ENCODE measurements around the gene GET4. TPM values are rescaled to one million over a fixed set of nuclear protein-coding genes. Genes with fewer than 3 reads are reported as not detected.
"Not testable (repeated sequence)": the region's sequence is repeated elsewhere in the genome, so short reads cannot be mapped to it uniquely, and the experiment has no call there.

The GET4 gene
- total RNA-seq, 1 experiment from 2014 or later: 36.1 TPM

DNA sequence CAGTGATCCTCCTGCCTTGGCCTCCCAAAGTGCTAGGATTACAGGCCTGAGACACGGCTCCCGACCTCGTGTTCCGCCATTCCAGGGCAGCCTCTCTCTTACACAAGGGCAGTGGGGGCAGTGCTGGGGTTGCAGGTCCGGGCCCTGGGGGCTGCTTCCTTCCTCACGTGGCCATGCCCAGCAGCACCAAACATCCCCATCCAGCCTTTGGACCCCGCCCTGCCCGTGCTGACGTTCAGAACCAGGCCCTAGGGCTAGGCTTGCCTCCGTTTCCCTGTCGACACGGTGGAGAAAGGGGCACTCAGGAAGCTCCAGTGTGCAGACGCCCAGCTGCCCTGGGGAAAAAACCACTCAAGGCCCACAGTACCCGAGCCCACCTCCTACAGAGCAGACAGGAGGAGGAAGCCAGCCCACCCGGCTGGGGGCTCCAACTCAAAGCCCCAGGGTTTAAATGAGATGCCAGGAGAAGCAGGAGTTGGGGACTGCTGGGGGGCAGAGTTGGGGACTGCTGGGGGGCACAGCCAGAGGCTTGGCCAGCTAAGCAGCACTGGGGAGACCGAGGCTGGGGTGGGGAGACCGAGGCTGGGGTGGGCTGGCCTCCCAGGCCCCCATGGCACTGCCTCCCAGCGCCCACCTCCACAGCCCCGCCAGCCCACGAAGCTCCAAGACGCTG is 42.2 kb downstream of the GET4 start:
- H3K36me3 ChIP-seq: no peaks in the 10 kb centered on the region
- peak in 1 of 2 experiments; percentile 30 for DNase-seq (ENCODE audit: low read depth in 1 of 2, low spot score in 2 of 2)

DNA sequence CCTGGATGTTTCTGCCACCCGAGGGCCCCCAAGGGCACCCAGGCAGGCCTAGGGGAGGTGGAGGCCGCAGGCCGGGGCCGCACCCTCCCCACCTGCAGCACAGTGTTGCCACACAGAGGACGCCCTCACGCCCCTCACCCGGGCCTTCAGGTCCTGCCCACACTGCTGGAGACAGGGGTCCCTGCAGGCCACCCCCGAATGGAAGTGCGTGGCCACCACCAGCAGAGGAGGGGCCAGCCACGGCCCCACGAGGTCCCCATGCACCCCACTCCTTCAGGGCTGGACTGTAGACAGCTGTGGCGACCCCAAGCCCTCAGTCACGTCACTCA is 42.7 kb downstream of the GET4 start:
- DNase-seq (ENCODE audit: low read depth in 1 of 2, low spot score in 2 of 2): peak in 1 of 2 experiments; percentile 30
- Histone ChIP-seq H3K4me1 (replicated peaks) (peaks cover 16% of the 10 kb centered on the region), H3K36me3 (no peaks in the 10 kb centered on the region), H3K27ac (no peak overlapping the region), H3K9me3 (replicated peaks) (no peaks in the 10 kb centered on the region), H3K4me3 (no peak overlapping the region), H3K27me3 (replicated peaks) (0 out of 2 replicates have a peak, but pooled peaks cover 3% of the 10 kb centered on the region)

More for the DNA sequence above, 42.2 kb downstream of the GET4 start:
- Histone ChIP-seq H3K27me3 (replicated peaks) (0 out of 2 replicates have a peak, but pooled peaks cover 3% of the 10 kb centered on the region), H3K27ac (no peak overlapping the region), H3K4me3 (no peak overlapping the region), H3K4me1 (replicated peaks) (peaks cover 20% of the 10 kb centered on the region), H3K9me3 (replicated peaks) (no peaks in the 10 kb centered on the region)

DNA sequence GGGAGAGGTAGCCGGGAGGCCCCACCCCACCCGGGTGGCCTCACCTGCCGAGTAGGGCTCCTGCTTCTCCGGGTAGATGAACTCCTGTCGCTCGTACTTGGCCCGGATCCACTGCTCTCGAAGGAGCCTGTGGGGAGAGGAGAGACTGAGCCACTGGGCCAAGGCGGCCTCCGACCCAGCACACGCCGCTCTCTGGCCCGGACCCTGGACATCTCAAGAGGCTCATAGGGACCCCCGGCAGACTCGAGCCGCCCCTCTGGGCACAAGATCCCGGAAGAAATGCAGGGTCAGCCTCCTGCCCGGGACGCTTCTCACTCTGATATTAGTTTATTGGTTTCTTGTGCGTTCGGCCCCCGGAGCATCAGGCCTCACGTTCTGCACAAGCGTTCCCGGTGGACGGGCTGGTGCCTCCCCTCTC is 43.6 kb downstream of the GET4 start:
- peak in 1 of 2 experiments; percentile 29 for DNase-seq (ENCODE audit: low read depth in 1 of 2, low spot score in 2 of 2)
- Histone ChIP-seq H3K4me1 (replicated peaks) (peaks cover 9% of the 10 kb centered on the region), H3K27ac (no peak overlapping the region), H3K4me3 (no peak overlapping the region), H3K9me3 (replicated peaks) (no peaks in the 10 kb centered on the region), H3K36me3 (no peaks in the 10 kb centered on the region), H3K27me3 (replicated peaks) (0 out of 2 replicates have a peak, but pooled peaks cover 3% of the 10 kb centered on the region)

DNA sequence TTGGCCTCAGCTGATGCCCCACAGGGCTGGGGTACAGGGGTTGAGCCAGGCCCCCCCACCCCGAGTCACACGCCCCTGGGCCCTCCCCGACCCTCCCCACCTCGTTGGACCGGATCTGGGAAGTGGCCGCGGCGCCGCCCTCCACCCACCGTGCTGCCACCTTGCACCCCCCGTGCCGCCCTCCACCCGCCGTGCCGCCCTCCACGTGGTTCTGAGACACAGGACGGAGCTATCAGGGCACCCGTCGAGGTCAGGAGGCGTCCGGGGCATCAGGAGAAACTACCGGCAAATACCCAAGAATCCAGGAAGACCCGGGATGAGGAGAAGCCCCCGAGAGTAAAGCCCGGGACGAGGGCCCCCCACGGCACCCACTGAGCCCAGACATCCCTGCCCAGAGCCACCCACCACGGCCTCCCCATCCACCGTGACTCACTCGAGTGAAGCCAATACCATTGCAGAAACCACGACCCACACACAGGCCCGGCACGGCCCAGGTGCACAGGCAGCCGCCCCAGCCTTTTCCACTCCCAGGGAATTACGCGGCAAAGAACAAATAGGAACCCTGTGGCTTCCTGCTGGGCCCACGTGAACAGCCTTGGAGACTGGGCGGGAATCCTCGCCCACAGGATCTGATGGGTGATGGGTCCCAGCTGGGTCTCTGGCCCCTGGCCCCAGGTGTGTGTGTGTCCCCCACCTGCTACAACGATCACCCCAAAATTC is 44.2 kb downstream of the GET4 start:
- no peak overlapping the region for H3K4me3 ChIP-seq
- no peak overlapping the region for H3K27ac ChIP-seq
- 0 out of 2 replicates have a peak, but pooled peaks cover 3% of the 10 kb centered on the region for H3K27me3 ChIP-seq (replicated peaks)
- peak in 1 of 2 experiments; percentile 33 for DNase-seq (ENCODE audit: low read depth in 1 of 2, low spot score in 2 of 2)
- no peaks in the 10 kb centered on the region for H3K36me3 ChIP-seq
- no peaks in the 10 kb centered on the region for H3K9me3 ChIP-seq (replicated peaks)
- H3K4me1 ChIP-seq (replicated peaks): peaks cover 9% of the 10 kb centered on the region

DNA sequence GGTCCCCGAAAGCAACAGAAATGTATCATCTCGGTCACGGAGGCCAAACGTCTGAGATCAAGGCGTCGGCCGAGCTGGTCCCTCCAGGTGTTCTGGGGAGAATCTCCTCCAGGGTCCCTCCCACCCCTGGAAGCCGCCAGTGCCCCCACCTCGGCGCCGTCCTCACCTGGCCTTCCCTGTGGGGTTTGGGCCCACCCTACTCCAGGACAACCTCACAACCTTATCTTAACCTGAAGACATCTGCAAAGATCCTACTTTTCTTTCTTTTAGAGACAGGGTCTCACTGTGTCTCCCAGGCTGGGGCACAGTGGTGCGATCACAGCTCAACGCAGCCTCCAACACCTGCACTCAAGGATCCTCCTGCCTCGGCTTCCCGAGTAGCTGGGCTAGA is 44.7 kb downstream of the GET4 start:
- no peaks in the 10 kb centered on the region for H3K36me3 ChIP-seq
- no peak overlapping the region for H3K27ac ChIP-seq
- peaks cover 9% of the 10 kb centered on the region for H3K4me1 ChIP-seq (replicated peaks)
- 0 out of 2 replicates have a peak, but pooled peaks cover 3% of the 10 kb centered on the region for H3K27me3 ChIP-seq (replicated peaks)
- no peaks in the 10 kb centered on the region for H3K9me3 ChIP-seq (replicated peaks)
- no peak overlapping the region for H3K4me3 ChIP-seq
- peak in 1 of 2 experiments; percentile 30 for DNase-seq (ENCODE audit: low read depth in 1 of 2, low spot score in 2 of 2)

DNA sequence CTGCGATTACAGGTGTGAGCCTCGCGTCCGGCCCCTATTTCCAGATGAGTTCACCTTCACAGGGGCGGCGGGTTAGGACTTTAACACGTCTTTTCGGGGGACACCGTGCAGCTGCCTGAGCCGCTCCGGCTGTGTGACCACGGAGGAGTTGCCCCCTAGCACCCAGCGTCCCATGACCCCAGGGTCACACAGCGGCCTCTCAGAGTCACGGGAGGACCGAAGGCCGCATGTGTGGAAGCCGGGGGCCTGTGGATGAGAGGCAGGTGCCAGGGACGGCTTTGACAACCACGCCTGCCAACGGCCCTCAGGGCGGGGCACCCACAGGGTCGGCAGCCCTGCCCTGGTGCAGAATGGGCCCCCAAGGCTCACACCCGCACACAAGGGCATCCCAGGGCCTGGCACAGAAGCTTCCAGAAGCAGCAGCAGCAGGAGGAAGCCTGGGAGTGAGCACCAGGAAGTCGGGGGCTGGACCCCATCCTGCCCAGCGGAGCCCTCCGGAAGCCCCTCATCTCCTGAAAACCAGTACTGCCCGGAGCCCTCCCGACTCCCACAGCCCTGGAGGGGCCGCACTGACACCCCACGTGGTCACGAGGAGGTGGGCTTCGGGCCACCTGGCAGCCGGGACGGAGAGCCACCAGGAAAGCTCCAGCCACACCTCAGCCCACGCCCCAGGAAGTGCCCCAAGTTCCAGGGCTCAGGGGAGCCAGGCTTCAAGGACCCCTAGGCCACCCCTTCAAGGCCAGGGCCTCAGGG is 45.4 kb downstream of the GET4 start:
- DNase-seq (ENCODE audit: low read depth in 1 of 2, low spot score in 2 of 2): peak in 1 of 2 experiments; percentile 43
- Histone ChIP-seq H3K4me1 (replicated peaks) (peaks cover 9% of the 10 kb centered on the region), H3K9me3 (replicated peaks) (no peaks in the 10 kb centered on the region), H3K4me3 (no peak overlapping the region), H3K36me3 (no peaks in the 10 kb centered on the region), H3K27ac (no peak overlapping the region), H3K27me3 (replicated peaks) (0 out of 2 replicates have a peak, but pooled peaks cover 3% of the 10 kb centered on the region)

DNA sequence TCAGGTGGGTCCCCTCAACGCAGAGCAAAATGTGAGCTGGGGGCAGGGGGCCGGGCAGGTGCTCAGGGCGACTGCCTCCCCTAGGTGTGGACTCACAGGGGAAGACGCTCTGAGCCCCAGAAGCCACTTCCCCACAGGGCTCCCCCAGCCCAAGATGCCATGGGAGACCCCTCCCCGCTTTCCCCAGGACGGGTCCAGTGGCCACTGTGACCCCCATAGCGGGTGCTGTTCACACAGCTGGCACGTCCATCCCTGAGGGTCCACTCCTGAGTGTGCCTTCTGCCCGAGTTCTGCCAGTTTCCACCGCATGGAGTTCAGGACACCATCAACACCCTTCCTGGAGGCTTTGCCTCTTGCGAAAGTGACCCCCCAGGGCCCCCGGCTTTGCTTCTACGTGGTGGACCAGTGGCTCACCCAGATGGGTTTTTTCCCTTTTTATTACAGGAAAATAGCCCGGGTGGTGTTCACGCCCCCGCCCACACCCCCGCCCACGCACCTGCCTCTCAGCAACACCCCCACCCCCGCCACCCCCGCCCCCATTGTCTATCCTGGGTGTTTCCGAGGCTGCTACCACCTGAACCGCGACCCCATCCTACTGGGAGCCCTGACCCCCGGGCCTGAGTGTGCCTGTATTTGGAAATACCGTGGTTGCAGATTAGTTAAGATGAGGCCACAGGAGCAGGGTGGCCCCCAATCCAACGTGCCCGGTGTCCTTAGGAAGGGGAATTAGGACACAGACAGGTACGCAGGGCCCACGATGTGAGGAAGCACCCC is 46.2 kb downstream of the GET4 start:
- H3K4me1 ChIP-seq (replicated peaks): peaks cover 9% of the 10 kb centered on the region

DNA sequence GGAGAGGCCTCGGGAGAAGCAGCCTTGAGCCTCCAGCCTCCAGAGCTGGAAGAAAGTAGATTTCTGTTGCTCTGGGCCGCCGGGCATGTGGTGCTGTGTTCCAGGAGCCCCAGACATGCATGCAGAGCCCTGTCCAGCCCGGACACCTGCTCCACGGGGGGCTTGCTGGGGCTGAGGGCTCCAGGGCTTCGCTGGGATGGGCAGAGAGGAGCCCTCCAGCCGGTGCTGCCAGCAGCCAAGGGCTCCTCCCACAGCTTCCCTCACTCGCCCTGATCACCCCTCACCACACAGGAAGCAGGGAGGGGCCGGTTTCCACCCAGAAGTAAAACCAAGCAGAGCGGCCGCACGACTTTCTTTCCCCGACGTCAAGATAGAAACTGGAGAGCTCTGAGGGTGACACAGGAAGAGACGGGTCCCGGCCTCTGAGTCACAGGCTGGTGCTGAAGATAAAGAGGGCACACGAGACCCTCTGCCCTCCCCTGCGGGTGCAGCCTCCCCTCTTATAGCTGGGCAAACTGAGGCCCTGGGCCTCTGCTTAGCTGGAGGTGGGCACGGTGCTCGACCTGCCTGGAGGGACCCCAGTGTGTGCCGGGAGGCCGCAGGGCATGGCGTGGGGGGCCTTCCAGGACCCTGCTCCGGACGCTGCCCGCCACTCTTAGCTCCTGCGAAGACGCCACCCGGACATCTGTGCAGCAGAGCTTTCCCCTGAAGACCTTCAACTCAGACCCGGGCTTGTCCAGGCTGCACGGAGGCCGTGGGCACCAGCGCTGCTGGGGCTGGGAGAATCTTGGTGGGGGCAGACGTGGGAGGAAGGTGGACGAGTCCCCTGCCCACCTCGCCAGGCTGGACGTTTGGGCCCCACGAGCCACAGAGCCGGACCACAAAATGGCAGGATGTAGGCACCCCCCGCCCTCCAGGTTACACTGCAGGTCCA is 47.0 kb downstream of the GET4 start:
- H3K36me3 ChIP-seq: no peaks in the 10 kb centered on the region
- H3K4me1 ChIP-seq (replicated peaks): peaks cover 9% of the 10 kb centered on the region
- peak; percentile 35 to 59 for DNase-seq (ENCODE audit: low read depth in 1 of 2, low spot score in 2 of 2)
- H3K27ac ChIP-seq: no peak overlapping the region
- no peak overlapping the region for H3K4me3 ChIP-seq
- no peaks in the 10 kb centered on the region for H3K9me3 ChIP-seq (replicated peaks)
- H3K27me3 ChIP-seq (replicated peaks): no peaks in the 10 kb centered on the region

More for the DNA sequence above, 46.2 kb downstream of the GET4 start:
- Histone ChIP-seq H3K9me3 (replicated peaks) (no peaks in the 10 kb centered on the region), H3K4me3 (no peak overlapping the region), H3K27me3 (replicated peaks) (0 out of 2 replicates have a peak, but pooled peaks cover 3% of the 10 kb centered on the region), H3K36me3 (no peaks in the 10 kb centered on the region), H3K27ac (no peak overlapping the region)
- peak in 1 of 2 experiments; percentile 39 for DNase-seq (ENCODE audit: low read depth in 1 of 2, low spot score in 2 of 2)

DNA sequence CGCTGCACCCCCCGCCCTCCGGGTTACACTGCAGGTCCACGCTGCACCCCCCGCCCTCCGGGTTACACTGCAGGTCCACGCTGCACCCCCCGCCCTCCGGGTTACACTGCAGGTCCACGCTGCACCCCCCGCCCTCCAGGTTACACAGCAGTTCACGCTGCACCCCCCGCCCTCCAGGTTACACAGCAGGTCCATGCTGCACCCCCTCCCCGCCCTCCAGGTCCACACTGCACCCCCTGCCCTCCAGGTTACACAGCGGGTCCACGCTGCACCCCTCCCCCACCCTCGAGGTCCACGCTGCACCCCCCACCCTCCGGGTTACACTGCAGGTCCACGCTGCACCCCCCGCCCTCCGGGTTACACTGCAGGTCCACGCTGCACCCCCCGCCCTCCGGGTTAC is 47.7 kb downstream of the GET4 start:
- not testable (repeated sequence) for H3K36me3 ChIP-seq; H3K4me3 ChIP-seq; H3K27me3 ChIP-seq (replicated peaks); H3K27ac ChIP-seq; H3K9me3 ChIP-seq (replicated peaks)
- H3K4me1 ChIP-seq (replicated peaks): peaks cover 12% of the 10 kb centered on the region
- DNase-seq (ENCODE audit: low read depth in 1 of 2, low spot score in 2 of 2): peak in 1 of 2 experiments; percentile 34

DNA sequence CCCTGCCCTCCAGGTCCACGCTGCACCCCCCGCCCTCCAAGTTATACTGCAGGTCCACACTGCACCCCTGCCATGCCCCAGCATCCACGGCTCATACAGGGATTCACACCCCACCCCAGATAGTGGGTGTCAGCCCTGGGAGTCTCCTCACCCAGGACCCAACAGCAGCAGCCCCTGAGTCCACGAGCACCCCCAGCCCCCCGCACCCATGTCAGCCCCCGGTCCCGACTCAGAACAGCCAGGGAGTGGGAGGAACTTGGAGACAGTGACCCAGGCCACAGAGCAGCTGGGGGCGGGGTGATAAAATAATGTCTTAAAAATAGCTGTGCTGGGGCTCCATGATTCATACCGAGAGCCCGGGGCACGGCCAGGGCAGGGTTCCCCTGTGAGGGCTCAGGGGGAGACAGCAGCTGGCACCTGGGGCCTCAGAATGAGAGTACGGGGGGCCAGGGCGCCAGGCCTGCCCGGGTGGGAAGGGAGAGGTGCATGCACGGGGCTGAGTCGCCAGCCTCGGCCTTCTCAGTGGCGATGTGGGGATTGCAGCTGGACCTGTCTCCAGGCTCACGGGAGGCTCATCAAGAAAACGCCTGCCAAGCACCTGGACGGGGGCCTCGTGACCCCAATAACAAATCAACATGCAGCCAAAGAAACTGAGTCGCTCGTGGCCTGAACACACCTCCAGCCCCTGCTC is 48.3 kb downstream of the GET4 start:
- H3K4me3 ChIP-seq: no peak overlapping the region
- no peaks in the 10 kb centered on the region for H3K36me3 ChIP-seq
- no peaks in the 10 kb centered on the region for H3K27me3 ChIP-seq (replicated peaks)
- peaks cover 12% of the 10 kb centered on the region for H3K4me1 ChIP-seq (replicated peaks)
- DNase-seq (ENCODE audit: low read depth in 1 of 2, low spot score in 2 of 2): peak in 1 of 2 experiments; percentile 39
- H3K9me3 ChIP-seq (replicated peaks): no peaks in the 10 kb centered on the region
- no peak overlapping the region for H3K27ac ChIP-seq

DNA sequence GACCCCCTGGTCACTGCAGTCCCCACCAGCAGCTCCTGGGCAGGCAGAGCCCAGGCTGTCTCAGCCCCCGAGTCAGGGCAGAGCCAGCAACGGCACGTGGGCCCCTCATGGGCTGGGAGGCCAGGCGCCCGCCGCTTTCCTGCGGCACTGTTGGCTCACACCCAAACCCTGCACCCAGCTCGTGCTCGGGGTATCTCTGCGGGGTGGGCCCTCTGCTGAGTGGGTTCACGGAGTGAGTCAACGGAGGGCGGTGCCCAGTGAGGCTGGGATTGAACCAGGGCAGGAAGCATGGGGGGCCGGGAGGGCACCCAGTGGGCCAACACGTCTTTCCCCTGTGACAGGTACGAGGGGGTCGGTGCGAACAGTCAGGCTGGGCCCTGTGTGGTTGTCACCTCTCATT is 49.2 kb downstream of the GET4 start:
- no peak overlapping the region for H3K4me3 ChIP-seq

More for the DNA sequence above, 49.2 kb downstream of the GET4 start:
- peak in 1 of 2 experiments; percentile 41 for DNase-seq (ENCODE audit: low read depth in 1 of 2, low spot score in 2 of 2)
- Histone ChIP-seq H3K4me1 (replicated peaks) (peaks cover 12% of the 10 kb centered on the region), H3K9me3 (replicated peaks) (no peaks in the 10 kb centered on the region), H3K36me3 (no peaks in the 10 kb centered on the region), H3K27me3 (replicated peaks) (no peaks in the 10 kb centered on the region), H3K27ac (no peak overlapping the region)

Measured in SJSA1 (cell line).